Measurements from ENCODE around the gene SP140L.

The SP140L gene

DNA sequence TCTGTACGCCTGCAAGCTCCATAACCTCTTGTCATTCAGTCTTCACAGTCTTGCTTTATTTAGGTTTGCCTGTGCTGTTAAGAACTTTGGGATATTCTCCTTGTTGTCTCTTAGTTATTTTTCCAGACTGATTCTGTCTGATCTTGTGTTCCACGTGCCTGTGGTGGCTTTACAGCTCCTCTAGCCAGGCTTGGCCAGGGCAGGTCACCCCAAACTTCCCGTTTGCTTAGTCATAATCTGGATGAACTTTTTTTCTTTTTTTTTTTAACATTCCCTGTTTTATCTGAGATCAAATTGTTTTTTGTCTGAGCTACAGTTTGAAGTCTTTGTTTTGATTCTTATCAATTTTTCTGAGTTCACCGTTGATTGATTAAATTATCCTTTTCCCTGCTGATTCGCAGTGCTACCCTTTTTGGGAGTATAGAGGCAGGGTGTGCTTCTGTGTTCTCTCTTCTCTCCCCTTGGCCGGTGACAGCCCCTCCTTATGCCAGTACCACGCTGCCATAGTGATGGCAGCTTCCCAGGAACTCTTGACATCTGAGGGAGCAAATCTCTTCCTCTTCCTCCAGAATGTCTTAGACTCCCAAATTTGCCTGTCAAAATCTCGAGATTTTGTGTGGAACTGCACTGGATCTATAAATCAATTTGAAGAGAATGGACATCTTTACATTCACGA, 91.5 kb downstream of the SP140L start:
- TF ChIP-seq, protein P1, sequence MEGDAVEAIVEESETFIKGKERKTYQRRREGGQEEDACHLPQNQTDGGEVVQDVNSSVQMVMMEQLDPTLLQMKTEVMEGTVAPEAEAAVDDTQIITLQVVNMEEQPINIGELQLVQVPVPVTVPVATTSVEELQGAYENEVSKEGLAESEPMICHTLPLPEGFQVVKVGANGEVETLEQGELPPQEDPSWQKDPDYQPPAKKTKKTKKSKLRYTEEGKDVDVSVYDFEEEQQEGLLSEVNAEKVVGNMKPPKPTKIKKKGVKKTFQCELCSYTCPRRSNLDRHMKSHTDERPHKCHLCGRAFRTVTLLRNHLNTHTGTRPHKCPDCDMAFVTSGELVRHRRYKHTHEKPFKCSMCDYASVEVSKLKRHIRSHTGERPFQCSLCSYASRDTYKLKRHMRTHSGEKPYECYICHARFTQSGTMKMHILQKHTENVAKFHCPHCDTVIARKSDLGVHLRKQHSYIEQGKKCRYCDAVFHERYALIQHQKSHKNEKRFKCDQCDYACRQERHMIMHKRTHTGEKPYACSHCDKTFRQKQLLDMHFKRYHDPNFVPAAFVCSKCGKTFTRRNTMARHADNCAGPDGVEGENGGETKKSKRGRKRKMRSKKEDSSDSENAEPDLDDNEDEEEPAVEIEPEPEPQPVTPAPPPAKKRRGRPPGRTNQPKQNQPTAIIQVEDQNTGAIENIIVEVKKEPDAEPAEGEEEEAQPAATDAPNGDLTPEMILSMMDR (conservative IDR thresholded peaks at IDR 0.05), result no peak
- H3K27ac ChIP-seq, result no peak overlapping the region

DNA sequence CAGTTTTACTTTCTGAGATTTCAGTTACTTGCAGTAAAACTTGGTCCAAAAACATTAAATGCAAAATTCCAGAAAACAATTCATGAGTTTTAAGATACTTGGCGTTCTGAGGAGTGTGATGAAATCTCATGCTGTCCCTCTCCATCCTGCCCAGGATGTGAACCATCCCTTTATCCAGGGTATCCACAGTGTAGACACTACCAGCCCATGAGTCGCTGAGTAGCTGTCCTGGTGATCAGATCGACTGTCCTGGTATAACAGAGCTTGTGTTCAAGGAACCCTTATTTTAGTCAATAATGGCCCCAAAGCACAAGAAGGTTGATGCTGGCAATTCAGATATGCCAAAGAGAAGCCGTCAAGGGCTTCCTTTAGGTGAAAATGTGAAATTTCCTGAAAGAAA, 92.2 kb downstream of the SP140L start:
- TF ChIP-seq, protein P1 (conservative IDR thresholded peaks at IDR 0.05), result no peak

DNA sequence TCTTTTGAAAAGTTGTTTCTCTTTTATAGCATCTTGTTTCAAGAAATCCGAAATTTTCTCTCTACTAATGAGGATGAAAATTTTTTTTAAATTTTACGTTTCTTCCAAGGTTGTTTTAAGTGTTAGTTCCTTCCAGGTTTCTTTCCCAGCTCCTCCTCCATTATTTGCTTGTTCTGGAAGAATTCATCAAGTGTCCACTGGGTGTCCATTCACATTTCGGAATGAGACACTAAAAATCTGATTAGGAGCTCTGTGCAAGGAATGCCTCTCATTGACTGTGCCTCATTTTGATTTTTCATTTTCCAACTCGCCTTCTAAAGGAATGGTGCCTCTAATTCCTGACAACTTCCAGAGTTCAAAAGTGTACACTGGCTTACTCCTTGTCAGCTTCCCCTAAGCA, 95.2 kb downstream of the SP140L start:
- H3K27ac ChIP-seq, result no peak overlapping the region
- TF ChIP-seq, protein P1 (conservative IDR thresholded peaks at IDR 0.05), result peak; percentile 56

More for the DNA sequence above, 92.2 kb downstream of the SP140L start:
- H3K27ac ChIP-seq, result no peak overlapping the region

DNA sequence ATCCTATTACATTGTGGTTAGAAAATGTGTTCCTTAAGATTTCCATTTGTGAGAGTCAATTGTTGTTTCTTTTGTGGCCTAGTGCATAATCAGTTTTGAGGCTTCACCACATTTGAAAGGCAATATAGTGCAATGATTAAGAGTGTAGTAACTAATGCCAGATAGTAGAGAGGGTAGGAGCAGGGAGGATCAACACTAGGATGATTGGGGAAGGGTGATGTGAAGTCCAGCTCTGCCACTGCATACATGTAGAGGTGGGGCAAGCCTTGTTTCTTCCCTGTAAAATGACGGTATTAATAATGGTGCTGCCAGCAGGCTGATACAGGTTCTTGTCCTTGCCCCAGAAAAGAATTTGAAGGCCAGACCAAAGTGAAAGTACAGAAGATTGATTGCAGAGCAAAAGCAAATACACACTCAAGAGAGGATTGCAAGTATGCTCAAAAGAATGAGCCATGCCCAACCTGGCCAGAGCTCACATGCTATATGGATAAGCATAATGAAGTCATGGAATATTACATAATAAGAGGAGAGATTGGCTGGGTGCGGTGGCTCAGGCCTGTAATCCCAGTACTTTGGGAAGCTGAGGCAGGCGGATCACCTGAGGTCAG, 97.0 kb downstream of the SP140L start:
- no peak overlapping the region for H3K27ac ChIP-seq
- TF ChIP-seq, protein P1 (conservative IDR thresholded peaks at IDR 0.05), result no peak

DNA sequence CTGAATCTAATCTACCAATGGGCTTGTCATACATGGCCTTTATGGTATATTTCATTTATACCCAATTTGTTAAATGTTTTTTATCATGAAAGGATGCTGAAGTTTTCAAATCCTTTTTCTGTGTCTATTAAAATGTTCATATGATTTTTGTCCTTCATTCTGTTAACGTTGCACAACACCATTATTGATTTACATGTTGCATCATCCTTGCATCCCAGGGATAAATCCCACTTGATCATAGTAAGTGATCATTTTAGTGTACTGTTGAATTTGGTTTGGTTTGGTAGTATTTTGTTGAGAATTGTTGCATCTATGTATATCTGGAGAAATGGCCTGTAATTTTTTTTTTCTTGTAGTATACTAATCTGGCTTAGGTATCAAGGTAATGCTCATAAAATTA, 98.4 kb downstream of the SP140L start:
- TF ChIP-seq, protein P1 (conservative IDR thresholded peaks at IDR 0.05), result no peak
- H3K27ac ChIP-seq, result no peak overlapping the region

DNA sequence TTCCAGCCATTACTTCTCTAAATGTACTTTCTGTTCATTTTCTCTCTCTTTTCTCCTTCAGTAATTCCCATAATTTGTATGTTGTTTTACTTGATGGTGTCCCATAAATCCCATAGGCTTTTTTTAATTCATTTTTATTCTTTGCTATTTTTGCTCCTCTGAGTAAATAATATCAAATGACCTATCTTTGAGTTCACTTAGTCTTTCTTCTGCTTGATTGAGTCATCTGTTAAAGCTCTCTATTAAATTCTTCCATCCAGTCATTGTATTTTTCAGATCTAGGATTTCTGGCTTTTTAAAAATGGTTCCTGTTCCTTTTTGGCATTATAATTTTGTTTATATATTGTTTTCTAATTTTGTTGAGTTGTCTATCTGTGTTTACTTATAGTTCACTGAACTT, 102.5 kb downstream of the SP140L start:
- TF ChIP-seq, protein P1 (conservative IDR thresholded peaks at IDR 0.05), result no peak
- no peak overlapping the region for H3K27ac ChIP-seq

DNA sequence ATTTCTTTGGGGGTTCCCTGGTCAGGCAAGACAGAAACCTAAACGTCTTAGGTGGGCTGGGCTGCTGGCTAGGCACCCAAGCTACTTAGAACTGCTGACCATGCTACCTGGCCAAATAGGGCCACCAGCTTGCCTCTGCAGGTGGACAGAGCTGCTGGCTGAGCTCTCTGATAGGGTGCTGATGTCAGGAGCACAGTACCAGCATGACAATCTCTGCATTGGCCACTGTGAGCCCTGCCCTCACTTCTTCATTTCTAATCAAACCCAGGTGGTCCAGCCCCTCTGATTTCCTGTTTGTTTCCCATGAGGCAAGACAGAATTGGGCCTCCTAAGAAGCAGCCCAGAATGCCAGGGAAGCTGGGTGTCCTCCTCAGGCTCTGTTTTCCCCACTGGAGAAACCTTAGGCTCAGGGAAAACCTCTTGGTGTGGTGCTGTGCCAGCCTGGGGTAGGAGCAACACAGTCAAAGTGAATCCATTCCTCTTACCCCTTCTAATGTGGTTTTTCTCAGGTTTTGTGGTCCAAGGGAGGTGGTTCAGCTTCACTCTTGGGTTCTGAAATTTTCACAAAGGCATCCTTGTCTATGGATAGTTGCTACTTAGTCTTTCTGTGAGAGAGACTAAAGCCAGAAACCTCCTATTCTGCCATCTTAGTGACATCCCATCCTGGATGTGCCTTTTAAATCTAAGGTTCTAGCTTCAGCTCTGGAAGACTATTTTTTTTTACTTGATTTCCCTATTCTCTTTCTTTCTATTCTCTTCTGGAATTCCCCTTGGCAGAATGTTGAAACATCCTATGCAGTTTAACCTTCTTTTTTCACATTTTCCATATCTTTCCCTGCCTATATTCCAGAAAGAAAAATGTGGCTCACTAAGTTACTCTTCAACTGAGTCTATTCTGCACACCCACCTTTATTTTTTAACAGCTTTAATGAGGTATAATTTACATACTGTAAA, 104.2 kb downstream of the SP140L start:
- TF ChIP-seq, protein P1 (conservative IDR thresholded peaks at IDR 0.05), result no peak
- no peak overlapping the region for H3K27ac ChIP-seq

All from VCaP (cell line).